Activated CD8-positive, alpha-beta memory T cell treated with anti-CD3 and anti-CD28 coated beads for 24 hours (primary cell): ENCODE results near the gene EIF5A.
"Not testable (repeated sequence)": the region's sequence is repeated elsewhere in the genome, so short reads cannot be mapped to it uniquely, and the experiment has no call there.

Source experiments
- DNase-seq: peaks from one replicate; pipeline ENCODE4 v3.0.0-alpha.2; 2020

The EIF5A gene

GRCh38 chr17:7332600-7333069, 25.2 kb downstream of the EIF5A start:
- not testable (repeated sequence) for DNase-seq

GRCh38 chr17:7334938-7335538, 27.6 kb downstream of the EIF5A start:
- DNase-seq: no peak

GRCh38 chr17:7335765-7336164, 28.3 kb downstream of the EIF5A start:
- DNase-seq: not testable (repeated sequence)

GRCh38 chr17:7336240-7337175, 29.1 kb downstream of the EIF5A start, which contains the start of gene ACAP1:
TSS of gene ACAP1 (plus strand) at chr17:7336529. CDS start at chr17:7336735, 206 bp downstream.
- peak; percentile 92 for DNase-seq

- not testable (repeated sequence) for DNase-seq
These were observed 30.2 kb downstream of the EIF5A start for GRCh38 chr17:7337600-7337999.

- no peak for DNase-seq
These were observed 32.8 kb downstream of the EIF5A start for GRCh38 chr17:7340179-7340578.

- DNase-seq: no peak
These were observed 34.4 kb downstream of the EIF5A start for GRCh38 chr17:7341842-7342241.

- DNase-seq: no peak
These were observed 35.8 kb downstream of the EIF5A start for GRCh38 chr17:7343250-7343649.

- DNase-seq: no peak
These were observed 39.6 kb downstream of the EIF5A start for GRCh38 chr17:7346761-7347614.

GRCh38 chr17:7347630-7348477, 40.4 kb downstream of the EIF5A start:
- no peak for DNase-seq

GRCh38 chr17:7348478-7349242, 41.2 kb downstream of the EIF5A start:
- no peak for DNase-seq

GRCh38 chr17:7351665-7352502, 44.5 kb downstream of the EIF5A start, which contains the start of gene KCTD11:
TSS of gene KCTD11 (plus strand) at chr17:7352162.
- DNase-seq: peak; percentile 90

- DNase-seq: no peak
These were observed 45.1 kb downstream of the EIF5A start for GRCh38 chr17:7352503-7352889.

- DNase-seq: no peak
These were observed 45.6 kb downstream of the EIF5A start for GRCh38 chr17:7352910-7353635.

GRCh38 chr17:7354262-7354843, 46.9 kb downstream of the EIF5A start:
- no peak for DNase-seq

GRCh38 chr17:7355053-7355452, 47.6 kb downstream of the EIF5A start, which contains the start of gene TMEM95:
TSS of gene TMEM95 (plus strand) at chr17:7355156. CDS start at chr17:7355205, 49 bp downstream.
- DNase-seq: no peak

- DNase-seq: no peak
These were observed 48.1 kb downstream of the EIF5A start for GRCh38 chr17:7355573-7355972.

- peak; percentile 94 for DNase-seq
These were observed 48.7 kb downstream of the EIF5A start for GRCh38 chr17:7356072-7356549.

GRCh38 chr17:7356756-7357155, 49.3 kb downstream of the EIF5A start:
- no peak for DNase-seq
